ENCODE results near the gene NPFFR1.

The NPFFR1 gene

DNA sequence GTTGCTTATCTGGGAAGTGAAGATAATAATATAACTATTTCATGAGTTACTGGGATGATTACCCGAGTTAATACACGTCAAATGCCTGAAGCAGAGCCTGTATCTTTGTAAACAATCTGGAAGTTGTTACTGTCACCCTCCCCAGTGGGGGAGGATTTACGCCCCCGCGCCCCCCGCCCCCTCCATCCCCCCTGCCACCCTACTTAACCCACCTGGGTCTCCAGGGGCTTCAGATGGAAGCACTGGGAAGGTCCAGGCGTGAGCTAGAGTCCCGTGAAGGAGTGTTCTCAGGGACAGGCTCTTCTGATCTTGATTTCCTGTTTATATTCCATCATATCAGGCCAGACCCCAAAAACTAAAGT, 49.9 kb downstream of the NPFFR1 start:
- H3K4me1 Mint-ChIP-seq, result peaks cover 21% of the 10 kb centered on the region
- H3K4me3 Mint-ChIP-seq, result peak overlapping the region; percentile 92 to 95 (median 92)
- no peak for TF ChIP-seq CTCF (IDR thresholded peaks at IDR 0.05; ENCODE audit: unreplicated experiment in 3 of 3)
- peaks cover 17% of the 10 kb centered on the region for H3K36me3 Mint-ChIP-seq (ENCODE audit: low read depth)
- H3K9me3 Mint-ChIP-seq, result peaks cover 9% of the 10 kb centered on the region
- peak overlapping the region; percentile 70 to 91 (median 89) for H3K27ac Mint-ChIP-seq
- H3K27me3 Mint-ChIP-seq (ENCODE audit: low read depth), result no peaks in the 10 kb centered on the region

DNA sequence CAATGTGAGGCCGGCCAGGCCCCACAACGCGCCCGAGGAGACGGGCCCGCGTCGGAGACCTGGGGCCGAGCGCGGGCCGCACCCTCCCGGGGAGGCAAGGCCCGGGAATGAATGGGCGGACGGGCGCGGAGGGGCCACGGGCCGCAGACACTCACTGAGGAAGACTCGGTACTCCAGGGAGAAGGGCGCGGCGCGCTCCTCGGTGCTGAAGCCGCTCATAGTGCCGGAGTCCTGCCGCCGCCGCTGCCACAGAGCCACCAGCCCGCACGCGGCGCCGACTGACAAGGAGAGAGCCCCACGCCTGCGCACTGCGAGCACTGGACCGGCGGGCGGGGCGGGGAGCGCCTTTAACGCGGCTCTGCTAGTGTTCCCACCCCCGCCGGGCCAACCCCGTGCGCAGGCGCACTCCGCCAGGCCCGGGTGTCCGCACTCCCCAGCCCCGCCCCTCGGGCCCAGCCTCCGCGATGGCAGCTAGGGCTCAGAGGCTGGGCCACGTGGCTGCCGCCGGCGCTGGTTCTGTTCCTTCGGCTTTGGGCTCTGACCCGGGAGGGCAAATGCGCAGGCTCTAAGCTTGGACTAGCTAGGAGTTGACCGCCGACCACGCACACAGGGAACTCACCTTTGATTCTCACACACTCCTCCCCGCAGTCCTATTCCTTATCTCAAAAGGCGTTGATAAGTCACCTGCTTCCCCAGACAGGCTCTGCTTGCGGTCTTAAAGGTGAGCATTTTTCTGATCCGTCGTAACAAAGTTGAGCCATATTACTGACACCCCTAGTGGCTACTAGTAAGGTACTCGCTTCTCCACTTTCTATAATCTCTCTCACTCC, 50.5 kb downstream of the NPFFR1 start, which contains the start of gene PPA1:
Gene PPA1 (minus strand): TSS at position 321 of the 830 bp plus-strand sequence. CDS start 102 bp downstream, at position 219.
- Mint-ChIP-seq H3K36me3 (ENCODE audit: low read depth) (peaks cover 21% of the 10 kb centered on the region), H3K27me3 (ENCODE audit: low read depth) (no peaks in the 10 kb centered on the region), H3K9me3 (peaks cover 9% of the 10 kb centered on the region), H3K4me1 (peaks cover 21% of the 10 kb centered on the region), H3K4me3 (peak within 1 kb of the TSS; percentile 92 to 95 (median 92)), H3K27ac (peak within 1 kb of the TSS; percentile 70 to 91 (median 89))
- TF ChIP-seq CTCF (IDR thresholded peaks at IDR 0.05; ENCODE audit: unreplicated experiment in 3 of 3), result peak; percentile 21 to 30 (median 24)

GRCh38 chr10:70232859-70233108, 51.0 kb downstream of the NPFFR1 start:
- H3K4me1 Mint-ChIP-seq, result peaks cover 21% of the 10 kb centered on the region
- no peaks in the 10 kb centered on the region for H3K27me3 Mint-ChIP-seq (ENCODE audit: low read depth)
- H3K4me3 Mint-ChIP-seq, result peak overlapping the region; percentile 92 to 95 (median 92)
- peaks cover 4% of the 10 kb centered on the region for H3K9me3 Mint-ChIP-seq
- peaks cover 18% of the 10 kb centered on the region for H3K36me3 Mint-ChIP-seq (ENCODE audit: low read depth)
- H3K27ac Mint-ChIP-seq, result peak overlapping the region in 2 of 3 experiments; percentile 34 to 56
- no peak for TF ChIP-seq CTCF (IDR thresholded peaks at IDR 0.05; ENCODE audit: unreplicated experiment in 3 of 3)

GRCh38 chr10:70232155-70232858, 51.5 kb downstream of the NPFFR1 start:
- Mint-ChIP-seq H3K4me1 (peaks cover 21% of the 10 kb centered on the region), H3K4me3 (peak overlapping the region; percentile 92 to 95 (median 92)), H3K27me3 (ENCODE audit: low read depth) (no peaks in the 10 kb centered on the region), H3K9me3 (peaks cover 3% of the 10 kb centered on the region), H3K27ac (peak overlapping the region in 2 of 3 experiments; percentile 34 to 56), H3K36me3 (ENCODE audit: low read depth) (peaks cover 15% of the 10 kb centered on the region)
- no peak for TF ChIP-seq CTCF (IDR thresholded peaks at IDR 0.05; ENCODE audit: unreplicated experiment in 3 of 3)

DNA sequence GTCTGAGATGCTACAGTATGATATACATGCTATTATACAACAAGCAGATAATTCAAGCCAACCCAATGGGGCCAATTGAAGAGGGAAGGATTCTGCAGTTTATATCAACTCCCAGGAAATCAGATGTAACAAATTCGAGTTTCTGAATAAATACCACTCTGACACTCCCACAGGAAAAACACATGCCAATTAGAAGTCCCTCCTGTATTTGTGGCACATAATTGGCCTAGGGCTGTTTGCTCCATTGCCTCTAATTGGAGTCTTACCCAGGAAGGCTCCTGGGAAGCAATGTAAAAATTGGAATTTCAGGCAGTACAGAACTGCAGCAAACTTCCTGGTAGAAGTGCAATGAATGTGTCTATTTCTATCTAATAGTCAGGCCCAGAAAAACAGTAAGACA, 55.3 kb downstream of the NPFFR1 start:
- H3K27ac Mint-ChIP-seq, result peak overlapping the region in 1 of 3 experiments; percentile 41
- H3K4me3 Mint-ChIP-seq, result no peak overlapping the region
- TF ChIP-seq CTCF (IDR thresholded peaks at IDR 0.05; ENCODE audit: unreplicated experiment in 3 of 3), result no peak
- H3K27me3 Mint-ChIP-seq (ENCODE audit: low read depth), result no peaks in the 10 kb centered on the region
- peaks cover 11% of the 10 kb centered on the region for H3K36me3 Mint-ChIP-seq (ENCODE audit: low read depth)
- H3K4me1 Mint-ChIP-seq, result peaks cover 7% of the 10 kb centered on the region
- no peaks in the 10 kb centered on the region for H3K9me3 Mint-ChIP-seq

All from nephron (organoid).